Stimulated activated CD8-positive, alpha-beta memory T cell treated with anti-CD3 and anti-CD28 coated beads, Interleukin-4, amount 100 ng/mL, for 48 hours (primary cell): Measurements from ENCODE around the gene SLC12A7.

Experiments
- DNase-seq: peaks from one replicate; pipeline ENCODE4 v3.0.0-alpha.2; 2020

Gene SLC12A7

GRCh38 chr5:1077026-1077425 is 34.8 kb downstream of the SLC12A7 start:
- no peak for DNase-seq

DNA sequence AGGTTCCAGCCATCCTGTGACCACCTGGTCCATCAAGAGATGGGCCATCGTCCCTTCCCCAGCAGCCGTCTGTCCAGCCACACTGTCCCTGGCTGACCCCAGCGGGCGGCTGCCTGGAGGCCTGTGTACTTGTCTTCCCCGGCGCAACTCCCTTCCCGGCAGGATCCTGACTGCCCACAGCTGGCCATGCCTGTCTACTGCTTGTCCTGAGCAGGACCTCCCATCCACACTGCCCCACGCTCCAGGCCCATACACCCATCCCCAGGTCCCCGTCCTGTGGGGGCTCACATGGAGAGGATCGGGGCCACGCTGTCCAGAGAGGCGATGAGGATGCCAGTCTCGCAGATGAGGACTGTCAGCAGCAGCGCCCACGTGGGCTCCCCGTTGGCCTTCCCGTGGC is 35.5 kb downstream of the SLC12A7 start:
- no peak for DNase-seq

DNA sequence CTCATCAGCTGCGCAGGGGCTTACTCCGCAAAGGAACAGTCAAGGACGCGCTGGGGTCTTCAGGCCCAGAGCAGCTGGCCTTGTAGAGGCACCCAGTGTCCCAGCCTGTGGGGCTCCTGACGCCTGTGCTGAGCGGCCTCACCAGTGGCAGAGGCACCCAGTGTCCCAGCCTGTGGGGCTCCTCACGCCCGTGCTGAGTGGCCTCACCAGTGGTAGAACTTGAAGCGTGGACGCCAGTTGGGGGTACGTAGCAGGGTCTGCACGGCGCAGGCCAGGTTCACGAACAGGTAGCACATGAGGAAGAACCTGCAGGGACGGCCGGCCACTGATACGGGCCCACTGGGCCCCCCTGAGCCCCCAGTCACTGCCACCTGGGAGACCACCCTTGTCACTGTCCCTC is 35.9 kb downstream of the SLC12A7 start:
- no peak for DNase-seq

DNA sequence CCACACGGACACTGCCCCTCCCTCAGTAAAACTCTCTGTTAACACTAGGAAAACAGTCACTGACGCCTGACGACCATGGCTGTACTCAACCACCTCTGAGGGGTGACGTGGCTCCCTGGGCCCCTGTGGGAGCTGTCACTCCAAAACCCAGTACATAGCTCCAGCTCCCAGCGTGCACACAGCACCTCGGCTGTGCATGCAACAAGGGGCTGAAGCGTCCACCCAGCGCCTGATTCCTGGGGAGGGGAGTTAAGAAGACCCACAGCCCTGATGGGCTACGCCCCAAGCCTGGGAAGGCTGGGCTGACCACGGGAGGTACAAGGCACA is 36.3 kb downstream of the SLC12A7 start:
- no peak for DNase-seq

DNA sequence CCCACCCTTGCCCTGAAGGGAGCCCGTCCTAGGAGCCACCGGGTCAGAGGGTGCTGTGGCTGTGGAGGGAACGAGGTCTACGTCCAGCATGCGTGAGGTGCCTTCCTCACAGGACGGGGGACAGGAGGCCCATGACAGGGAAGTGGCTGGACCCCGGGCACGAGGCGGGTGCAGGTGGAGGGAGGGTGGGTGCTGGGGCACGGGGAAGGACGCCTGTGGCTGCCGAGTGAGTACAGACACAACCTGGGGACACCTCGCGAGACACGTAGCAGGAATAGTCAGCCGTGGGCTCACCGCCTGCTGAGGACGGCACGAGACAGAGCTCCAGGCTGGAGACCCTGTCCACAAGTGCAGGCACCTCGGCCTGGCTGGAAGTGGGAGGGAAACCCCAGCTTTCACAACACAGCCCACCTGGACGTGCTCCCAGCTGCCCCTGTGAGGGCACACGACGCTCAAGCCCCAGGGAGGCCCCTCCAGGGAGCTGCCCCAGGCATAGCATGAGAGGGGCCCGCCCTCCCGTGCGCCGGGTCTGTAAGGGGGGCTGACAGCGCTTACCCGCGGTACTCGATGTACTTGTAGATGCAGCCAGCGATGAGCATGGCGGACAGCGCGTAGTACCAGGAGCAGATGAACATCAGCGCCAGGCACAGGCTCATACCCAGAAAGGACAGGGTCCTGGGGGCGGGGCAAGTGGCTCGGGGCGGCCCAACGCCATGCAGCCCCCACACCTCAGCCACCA is 36.9 kb downstream of the SLC12A7 start:
- DNase-seq, result no peak

DNA sequence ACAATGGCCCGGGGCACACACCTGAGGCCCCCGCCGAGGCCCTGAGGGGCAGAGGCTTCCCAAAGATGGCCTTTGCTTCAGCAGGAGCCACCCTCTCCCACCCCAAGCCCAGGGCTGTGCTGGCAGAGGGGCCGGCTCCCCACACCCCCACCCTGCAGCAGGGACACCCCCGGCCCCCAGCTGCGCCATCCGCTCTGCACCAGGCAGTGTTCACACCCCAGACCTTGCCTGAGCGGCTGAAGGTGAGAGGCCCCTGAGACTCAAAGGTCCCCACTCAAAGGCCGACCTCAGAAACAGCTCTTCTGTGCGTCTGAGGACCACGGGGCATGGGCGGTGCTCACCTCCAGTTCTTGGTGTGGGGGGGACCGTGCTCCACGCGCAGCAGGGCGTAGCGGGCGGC is 37.6 kb downstream of the SLC12A7 start:
- no peak for DNase-seq

- DNase-seq, result no peak
Observed at GRCh38 chr5:1073239-1074102, 38.4 kb downstream of the SLC12A7 start.

DNA sequence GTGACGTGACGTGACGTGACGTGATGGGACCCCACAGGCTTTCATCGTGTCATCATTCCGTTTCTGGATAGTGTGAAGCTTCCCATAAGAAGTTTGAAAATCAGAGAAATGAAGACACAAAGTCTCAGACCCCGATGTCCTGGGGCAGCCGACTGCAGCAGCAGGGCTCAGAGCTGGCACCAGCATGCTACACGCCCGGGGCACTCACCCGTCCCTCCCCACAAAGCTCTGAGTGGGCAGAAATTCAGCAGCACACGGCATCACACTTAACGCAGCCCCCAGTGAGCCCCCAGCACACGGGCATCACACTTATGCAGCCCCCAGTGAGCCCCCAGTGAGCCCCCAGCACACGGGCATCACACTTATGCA is 42.2 kb downstream of the SLC12A7 start:
- DNase-seq, result no peak

DNA sequence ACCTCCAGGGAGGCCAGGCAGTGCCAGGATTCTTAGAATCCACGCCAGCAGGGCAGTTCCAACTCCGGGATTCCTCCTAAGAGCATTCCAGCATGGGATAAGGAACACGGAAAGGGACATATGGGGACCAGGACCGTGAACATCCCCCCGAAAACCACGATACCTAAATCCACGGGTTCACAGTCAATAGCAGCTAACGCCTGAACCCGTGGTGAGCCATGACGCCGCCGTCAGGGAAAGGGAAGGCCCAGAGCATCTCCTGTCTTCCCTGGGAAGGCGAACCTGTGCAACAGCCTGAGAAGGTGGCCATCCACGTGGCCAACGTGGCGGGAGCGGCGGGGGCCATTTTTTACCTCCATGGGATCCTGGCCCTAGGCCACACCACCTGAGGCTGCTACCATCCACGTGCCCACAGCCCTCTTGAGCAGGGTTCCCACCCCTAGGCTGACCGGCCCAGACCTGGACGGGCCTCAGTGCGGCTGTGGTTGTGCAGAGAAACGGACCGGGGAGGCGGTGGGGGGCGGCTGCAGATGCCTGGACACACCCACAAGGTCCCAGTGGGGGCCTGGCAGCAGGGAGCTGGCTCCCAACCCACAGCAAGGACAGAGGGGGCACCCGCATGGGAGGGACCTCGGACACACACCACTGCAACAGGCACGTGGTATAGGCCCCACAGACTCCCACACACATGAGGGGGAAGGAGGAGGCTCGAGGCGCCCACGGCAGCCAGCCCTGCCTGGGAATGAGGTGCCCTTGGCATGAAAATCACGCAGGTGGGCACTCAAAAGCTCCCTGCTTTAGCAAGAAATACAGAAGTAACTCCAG is 42.8 kb downstream of the SLC12A7 start:
- no peak for DNase-seq

DNA sequence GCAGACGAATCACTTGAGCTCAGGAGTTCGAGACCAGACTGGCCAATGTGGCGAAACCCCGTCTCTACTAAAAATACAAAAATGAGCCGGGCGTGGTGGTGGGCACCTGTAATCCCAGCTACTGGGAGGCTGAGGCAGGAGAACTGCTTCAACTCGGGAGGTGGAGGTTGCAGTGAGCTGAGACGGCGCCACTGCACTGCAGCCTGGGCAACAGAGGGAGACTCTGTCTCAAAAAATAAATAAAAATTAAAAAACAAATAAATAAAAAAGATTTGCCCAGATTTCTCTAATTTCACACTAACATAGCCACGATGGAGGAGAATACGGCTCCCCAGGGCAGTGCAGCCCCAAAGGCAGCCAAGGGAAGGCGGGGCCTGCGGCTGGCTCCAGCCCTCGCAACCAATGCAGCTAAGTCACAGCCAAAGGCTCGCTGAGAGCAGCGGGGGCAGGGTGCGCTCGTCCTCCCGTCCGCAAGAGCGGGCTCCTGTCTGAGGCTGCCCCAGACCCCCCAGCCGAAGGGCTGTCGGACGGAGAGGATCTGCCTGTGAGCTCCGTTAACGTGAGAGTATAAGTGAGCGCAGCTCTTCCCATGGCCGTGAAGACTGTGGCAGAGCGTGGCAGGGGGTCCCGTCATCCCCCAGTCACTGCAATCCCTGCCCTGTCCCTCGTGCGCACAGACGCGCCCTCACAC is 43.5 kb downstream of the SLC12A7 start:
- no peak for DNase-seq

DNA sequence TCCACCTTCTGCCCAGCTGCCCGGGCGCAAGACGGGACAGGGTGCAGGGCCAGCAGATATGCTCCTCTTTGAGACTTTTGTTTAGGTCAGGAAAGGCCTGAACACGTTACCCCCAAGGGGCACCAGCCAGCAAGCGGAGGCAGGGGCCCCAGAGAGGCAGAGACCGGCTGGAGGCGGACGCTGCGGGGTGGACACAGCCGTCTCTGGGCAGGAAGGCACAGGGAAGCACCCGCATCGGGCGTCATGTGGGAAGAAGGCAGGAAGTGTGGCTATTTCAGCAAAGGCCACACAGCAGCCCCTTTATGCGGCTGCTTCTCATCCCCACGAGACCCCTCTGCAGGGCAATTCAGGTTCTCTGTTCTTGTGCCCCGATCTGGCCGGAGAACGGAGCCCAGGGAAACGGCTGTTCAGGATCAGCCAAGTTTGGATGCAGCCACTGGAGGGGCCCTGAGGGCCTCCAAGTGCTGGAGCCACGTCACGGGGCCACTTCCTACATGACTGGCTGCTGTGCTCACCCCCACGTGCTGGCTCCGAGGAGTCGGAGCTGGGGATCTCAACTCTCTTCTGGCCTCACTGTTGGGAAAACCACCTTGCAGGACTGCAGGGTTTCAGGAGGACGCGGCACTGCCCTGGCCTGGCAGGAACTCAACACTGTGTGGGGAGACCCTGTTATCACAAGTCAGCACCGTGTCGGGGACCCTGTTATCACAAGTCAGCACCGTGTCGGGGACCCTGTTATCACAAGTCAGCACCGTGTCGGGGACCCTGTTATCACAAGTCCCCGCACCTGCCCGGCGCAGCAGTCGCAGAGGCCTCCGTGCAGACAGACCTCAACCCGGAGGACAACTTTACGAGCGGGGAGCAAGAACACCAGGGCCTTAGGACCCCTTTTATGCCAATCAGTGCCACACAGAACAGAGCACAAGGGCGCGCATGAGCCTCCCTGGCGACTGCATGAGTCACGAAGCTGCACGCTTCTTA is 44.4 kb downstream of the SLC12A7 start:
- DNase-seq, result no peak

DNA sequence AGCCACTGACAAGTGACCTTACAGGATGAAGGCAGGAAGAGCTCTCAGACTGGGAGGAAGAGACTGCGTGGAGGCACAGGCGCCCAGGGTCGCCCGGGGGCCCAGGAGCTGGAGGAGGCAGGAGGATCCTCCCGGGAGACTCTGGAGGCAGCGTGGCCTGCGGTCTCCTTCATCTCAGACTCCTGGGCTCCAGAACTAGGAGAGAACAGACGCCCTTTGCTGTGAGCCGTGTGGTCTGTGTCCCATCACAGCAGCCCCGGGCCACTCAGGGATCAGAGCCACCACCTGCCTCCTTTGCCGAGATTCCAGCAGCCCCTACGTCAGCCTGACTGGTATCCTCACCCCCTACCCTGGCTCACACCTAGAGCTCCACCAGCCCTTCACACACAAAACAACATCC is 45.2 kb downstream of the SLC12A7 start:
- no peak for DNase-seq

DNA sequence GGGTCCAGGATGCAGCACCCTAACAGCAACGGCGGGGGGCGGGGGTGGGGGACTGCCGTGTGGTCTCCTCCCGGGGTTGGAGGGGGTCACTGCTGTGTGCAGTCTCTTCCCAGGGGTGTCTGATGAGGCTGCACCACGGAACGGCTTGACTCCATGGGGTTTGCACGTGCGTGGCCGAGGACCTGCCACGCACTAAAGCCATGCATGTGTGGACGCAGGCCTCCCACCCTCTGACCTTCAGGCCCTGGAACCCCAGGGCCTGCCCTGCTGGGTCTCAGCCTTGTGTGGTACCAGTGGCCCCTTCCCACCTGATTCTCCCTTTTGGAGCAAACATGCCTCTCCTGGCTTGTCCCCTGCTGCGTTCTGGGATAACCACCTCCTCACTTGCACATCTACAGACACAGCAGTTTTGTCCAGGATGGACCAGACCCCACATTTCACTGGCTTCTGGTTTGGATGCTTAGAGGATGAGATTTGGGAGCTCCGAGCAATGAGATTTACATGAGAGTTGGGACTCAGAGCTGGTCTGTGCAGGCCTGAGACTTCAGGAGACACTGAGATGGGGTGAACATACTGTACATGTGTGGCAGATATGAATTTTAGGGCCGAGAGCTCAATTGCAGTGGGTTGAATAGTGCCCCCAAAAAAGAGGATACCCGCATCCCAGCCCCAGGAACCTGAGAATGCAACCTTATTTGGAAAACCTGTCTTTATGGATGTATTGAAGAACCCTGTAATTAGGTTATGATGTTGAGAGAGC is 45.8 kb downstream of the SLC12A7 start:
- DNase-seq, result no peak

DNA sequence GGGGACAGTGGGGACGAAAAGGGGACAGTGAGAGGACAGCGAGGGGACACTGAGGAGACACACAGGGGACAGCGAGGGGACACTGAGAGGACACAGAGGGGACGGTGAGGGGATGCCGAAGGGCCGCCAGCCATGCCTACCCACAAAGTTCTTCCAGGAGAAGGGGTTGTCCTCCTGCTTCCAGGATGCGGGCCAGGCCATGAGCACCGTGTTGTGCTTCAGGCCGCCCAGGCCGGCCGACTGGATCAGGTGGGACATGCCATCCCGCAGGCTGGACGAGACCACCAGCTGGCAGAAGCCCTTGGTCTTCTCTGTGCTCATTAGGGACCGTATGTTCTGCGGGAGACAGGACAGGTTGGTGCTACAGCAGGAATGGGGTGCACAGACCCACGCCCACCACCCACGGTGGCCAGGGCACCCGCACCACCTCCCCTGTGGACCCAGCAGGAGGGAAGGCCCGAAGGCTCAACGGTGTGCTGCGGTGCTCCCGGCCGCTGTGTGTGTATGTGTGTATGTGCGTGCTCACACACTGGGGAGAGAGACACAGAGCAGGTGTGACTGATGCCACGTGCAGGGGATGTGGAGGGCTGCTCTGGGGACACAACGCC is 46.6 kb downstream of the SLC12A7 start:
- DNase-seq, result no peak

DNA sequence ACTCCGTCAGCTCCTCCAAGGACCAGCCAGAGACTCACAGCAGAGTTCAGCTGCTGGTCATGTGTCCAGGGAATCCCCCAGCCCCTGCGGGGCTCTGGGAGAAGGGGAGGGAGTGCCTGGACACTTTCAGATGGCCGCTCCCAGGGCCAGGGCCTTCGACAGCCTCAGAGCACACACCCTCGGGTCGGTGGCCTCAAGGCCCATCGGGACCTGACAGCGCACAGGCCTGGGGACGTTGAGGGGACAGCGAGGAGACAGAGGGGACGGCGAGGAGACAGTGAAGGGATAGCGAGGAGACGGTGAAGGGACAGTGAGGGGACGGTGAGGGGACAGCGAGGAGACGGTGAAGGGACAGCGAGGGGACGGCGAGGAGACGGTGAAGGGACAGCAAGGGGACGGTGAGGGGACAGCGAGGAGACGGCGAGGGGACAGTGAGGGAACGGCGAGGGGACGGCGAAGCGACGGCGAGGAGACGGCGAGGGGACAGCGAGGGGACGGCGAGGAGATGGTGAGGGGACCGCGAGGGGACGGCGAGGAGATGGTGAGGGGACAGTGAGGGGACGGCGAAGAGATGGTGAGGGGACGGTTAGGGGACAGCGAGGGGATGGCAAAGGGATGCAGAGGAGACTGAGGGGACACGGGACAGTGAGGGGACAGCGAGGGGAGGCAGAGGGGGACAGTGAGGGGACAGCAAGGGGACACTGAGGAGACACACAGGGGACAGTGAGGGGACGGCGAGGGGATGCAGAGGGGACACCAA is 47.3 kb downstream of the SLC12A7 start:
- DNase-seq, result no peak

DNA sequence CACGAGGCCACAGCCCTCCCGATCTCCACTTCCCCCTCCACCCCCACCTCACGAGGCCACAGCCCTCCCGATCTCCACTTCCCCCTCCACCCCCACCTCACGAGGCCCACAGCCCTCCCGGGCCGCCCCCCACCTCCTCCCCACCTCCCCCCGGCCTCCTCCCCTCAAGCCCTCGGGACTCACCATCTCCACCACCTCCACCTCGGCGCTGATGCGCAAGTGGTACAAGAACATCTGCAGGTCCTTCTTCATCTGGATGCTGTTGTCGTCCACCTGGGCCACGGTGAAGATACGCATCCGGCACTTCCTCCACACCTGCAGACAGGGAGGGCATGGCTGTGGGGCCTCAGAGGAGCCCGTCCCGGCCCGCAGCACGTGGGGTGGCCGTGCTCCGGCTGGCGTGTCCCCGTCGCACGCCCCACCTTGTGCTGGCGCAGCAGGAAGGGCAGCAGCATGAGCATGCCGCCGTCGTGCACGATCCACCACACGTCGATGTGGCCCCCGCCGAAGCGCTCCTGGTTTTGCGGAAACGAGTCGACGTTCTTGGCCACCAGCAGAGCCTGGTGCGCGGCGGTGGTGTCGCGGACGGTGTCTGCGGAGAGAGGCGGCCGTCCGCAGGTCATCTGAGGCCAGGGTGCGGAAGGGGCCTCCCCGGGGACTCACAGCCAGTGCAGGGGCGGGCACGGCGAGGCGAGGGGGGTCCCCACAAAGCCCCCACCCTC is 48.0 kb downstream of the SLC12A7 start:
- no peak for DNase-seq

GRCh38 chr5:1062761-1063568 is 48.9 kb downstream of the SLC12A7 start:
- DNase-seq, result no peak

GRCh38 chr5:1061916-1062315 is 49.9 kb downstream of the SLC12A7 start:
- no peak for DNase-seq
